Fibroblast of lung (primary cell): ENCODE data around the gene PCGF2.

ENCODE experiments used
- CTCF ChIP-seq, 2 donors: IDR thresholded peaks in 1 of 2; conservative IDR thresholded peaks in 1 of 2; 1 replicate in 1 of 2; 2 replicates in 1 of 2; pipeline ENCODE4 v1.5.1; 2011 to 2012; ENCODE audit warnings: low read length in 2 of 2, control low read depth in 1 of 2, inconsistent platforms in 1 of 2, low read depth in 1 of 2, mild to moderate bottlenecking in 1 of 2
- EZH2 ChIP-seq: IDR thresholded peaks from 2 replicates; pipeline ENCODE4 v1.5.1; 2012; ENCODE audit warnings: low read length, control low read depth, mild to moderate bottlenecking; ENCODE audit errors: missing control alignments

DNA sequence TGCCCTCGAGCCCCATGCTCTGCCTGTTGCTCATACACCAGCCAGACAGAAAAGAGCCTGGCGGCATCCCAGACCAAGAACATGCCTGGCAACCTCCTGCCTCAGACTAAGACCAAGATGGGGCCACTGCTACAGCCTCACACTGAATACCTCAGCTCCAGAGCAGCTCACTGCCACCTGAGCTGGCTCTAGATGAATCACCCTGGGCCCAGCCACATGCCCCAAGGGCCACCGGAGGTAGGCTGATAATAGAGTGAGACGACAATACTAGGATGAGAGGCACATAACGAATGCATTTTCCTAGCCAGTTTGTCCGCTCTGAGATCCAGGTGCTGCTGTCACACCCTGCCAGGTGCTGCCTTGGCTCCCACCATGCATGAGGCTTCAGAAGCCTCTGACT lies 38.2 kb upstream of the PCGF2 start:
- TF ChIP-seq CTCF (conservative IDR thresholded peaks at IDR 0.05 in 1 of 2, IDR thresholded peaks at IDR 0.05 in 1 of 2; ENCODE audit: low read depth in 1 of 2, low read length in 2 of 2) (no peak), EZH2 (no peak)
